Measurements from ENCODE around the gene HEG1. TPM values are rescaled to one million over a fixed set of nuclear protein-coding genes. Genes with fewer than 3 reads are reported as not detected.

HEG1 gene
- total and polyA plus RNA-seq, 2 of the 8 experiments (the other 6 are each of a cell fraction or from before 2014, with no cell fraction given): 5.3 to 9.7 TPM

DNA sequence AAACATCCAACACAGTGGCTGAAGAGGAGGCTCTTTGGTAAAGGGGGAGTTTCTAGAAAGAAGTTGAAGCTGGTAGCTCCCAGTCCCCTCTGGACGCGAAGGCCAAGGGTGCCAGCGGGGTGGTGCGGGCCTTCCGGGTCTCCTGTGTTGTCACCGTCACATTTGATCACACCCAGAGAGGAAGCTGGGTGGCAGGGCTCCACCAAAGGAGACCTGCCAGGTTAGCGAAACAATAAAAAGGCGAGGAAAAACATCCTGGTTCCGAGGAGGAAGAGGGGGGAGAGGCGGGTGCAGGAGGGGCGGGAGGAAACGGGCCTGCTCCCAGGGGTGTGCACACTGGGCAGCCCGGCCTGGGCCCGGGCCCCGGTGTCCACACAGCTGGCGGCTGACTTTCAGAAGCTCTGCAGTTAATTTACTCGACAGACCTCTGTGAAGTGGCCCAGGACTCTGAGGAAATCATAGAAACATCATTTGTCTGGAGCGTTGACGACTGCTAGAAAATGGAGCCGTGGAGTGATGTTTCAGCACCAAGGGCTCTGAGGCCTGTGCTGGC is 12.1 kb downstream of the HEG1 start:
- no peak overlapping the region for H2BK5ac ChIP-seq (ENCODE audit: low read depth, low read length)
- H3K79me2 ChIP-seq (ENCODE audit: control insufficient read depth in 1 of 2, insufficient read depth in 2 of 2, low read length in 2 of 2): no peaks in the 10 kb centered on the region; a peak in 1 of 4 replicates
- no peak overlapping the region for H3K23ac ChIP-seq (ENCODE audit: insufficient read length)
- peaks cover 5% of the 10 kb centered on the region; the same call in 1 of the 2 replicates for H3K79me1 ChIP-seq (ENCODE audit: low read depth, low read length)
- no peak for DNase-seq (ENCODE audit: low read depth in 1 of 2, low spot score in 2 of 2)
- H4K5ac ChIP-seq (ENCODE audit: insufficient read length, low read depth, low read length): no peak overlapping the region
- H3K14ac ChIP-seq (ENCODE audit: insufficient read length): no peak overlapping the region
- no peak overlapping the region for H4K8ac ChIP-seq (ENCODE audit: extremely low read depth, insufficient read depth, low read length)
- H3K9me3 ChIP-seq (ENCODE audit: insufficient read depth in 2 of 2, low read depth in 1 of 2, low read length in 1 of 2): no peaks in the 10 kb centered on the region
- H2BK12ac ChIP-seq (ENCODE audit: low read depth, low read length): no peak overlapping the region
- no peak overlapping the region for H3K18ac ChIP-seq (ENCODE audit: extremely low read depth, low read length)
- H2BK20ac ChIP-seq (ENCODE audit: low read length): no peak overlapping the region
- H3K4me1 ChIP-seq (replicated peaks in 1 of 4; ENCODE audit: control insufficient read depth in 3 of 4, insufficient read depth in 4 of 4, low read length in 3 of 4): peaks cover 10 to 20% (median 14%) of the 10 kb centered on the region in 4 experiments
- no peak overlapping the region for H2AK5ac ChIP-seq (ENCODE audit: low read depth, low read length)
- no peaks in the 10 kb centered on the region for H3K36me3 ChIP-seq (ENCODE audit: control insufficient read depth in 2 of 4, insufficient read depth in 4 of 4, low read length in 3 of 4)
- 92% methylated on average over 13 of the region's 20 CpGs; no CpG with 5 or more reads in 1 of the 2 experiments for WGBS, 2 experiments (ENCODE audit: extremely low coverage in 1 of 2, insufficient coverage in 1 of 2, insufficient read length in 1 of 2, insufficient replicate concordance in 2 of 2, low coverage in 1 of 2, low lambda C conversion rate in 2 of 2, missing lambda C conversion rate in 1 of 2)
- no peak overlapping the region for H3K56ac ChIP-seq (replicated peaks; ENCODE audit: insufficient read length, low read depth, low read length)
- POLR2A ChIA-PET (ENCODE audit: partially characterized antibody): no interaction called here
- H4K20me1 ChIP-seq (replicated peaks in 1 of 2; ENCODE audit: control insufficient read depth in 1 of 2, insufficient read depth in 2 of 2, low read length in 2 of 2): no peaks in the 10 kb centered on the region
- CTCF ChIA-PET (ENCODE audit: partially characterized antibody): interaction anchor here (0.7 to 1.7 kb wide), 5 partner anchors 10 to 107 kb away, joined by 3 to 4 read pairs (median 4); no protein-coding TSS in a partner anchor
- H3K4ac ChIP-seq (replicated peaks; ENCODE audit: insufficient read length, low read depth, low read length): no peak overlapping the region
- no peak overlapping the region for H2AFZ ChIP-seq (ENCODE audit: low read length)
- TF ChIP-seq BACH1 (IDR thresholded peaks at IDR 0.05; ENCODE audit: low read length) (no peak), SAP30 (IDR thresholded peaks at IDR 0.05; ENCODE audit: insufficient read depth, insufficient replicate concordance, low read length) (no peak), SP1 (IDR thresholded peaks at IDR 0.05; ENCODE audit: low read depth, low read length) (no peak), MAFK (IDR thresholded peaks at IDR 0.05; ENCODE audit: low read depth, low read length) (no peak), SRF (IDR thresholded peaks at IDR 0.05; ENCODE audit: low read depth, low read length) (no peak), EP300 (IDR thresholded peaks at IDR 0.05; ENCODE audit: borderline replicate concordance in 1 of 2, low read depth in 2 of 2, low read length in 2 of 2) (no peak), CBX8 (IDR thresholded peaks at IDR 0.05; ENCODE audit: borderline replicate concordance, low read depth, low read length) (no peak), RNF2 (IDR thresholded peaks at IDR 0.05; ENCODE audit: borderline replicate concordance, low read depth, low read length, missing control alignments, poor library complexity, severe bottlenecking) (no peak), BCL11A (IDR thresholded peaks at IDR 0.05; ENCODE audit: low read depth in 2 of 2, low read length in 2 of 2) (no peak), SP2 (IDR thresholded peaks at IDR 0.05; ENCODE audit: low read length) (no peak), POLR2AphosphoS5 (IDR thresholded peaks at IDR 0.05; ENCODE audit: low read depth, low read length) (no peak)
- TF ChIP-seq, protein P1, sequence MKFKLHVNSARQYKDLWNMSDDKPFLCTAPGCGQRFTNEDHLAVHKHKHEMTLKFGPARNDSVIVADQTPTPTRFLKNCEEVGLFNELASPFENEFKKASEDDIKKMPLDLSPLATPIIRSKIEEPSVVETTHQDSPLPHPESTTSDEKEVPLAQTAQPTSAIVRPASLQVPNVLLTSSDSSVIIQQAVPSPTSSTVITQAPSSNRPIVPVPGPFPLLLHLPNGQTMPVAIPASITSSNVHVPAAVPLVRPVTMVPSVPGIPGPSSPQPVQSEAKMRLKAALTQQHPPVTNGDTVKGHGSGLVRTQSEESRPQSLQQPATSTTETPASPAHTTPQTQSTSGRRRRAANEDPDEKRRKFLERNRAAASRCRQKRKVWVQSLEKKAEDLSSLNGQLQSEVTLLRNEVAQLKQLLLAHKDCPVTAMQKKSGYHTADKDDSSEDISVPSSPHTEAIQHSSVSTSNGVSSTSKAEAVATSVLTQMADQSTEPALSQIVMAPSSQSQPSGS (IDR thresholded peaks at IDR 0.05; ENCODE audit: low read length): no peak
- no peak overlapping the region; a peak in 1 of 4 replicates for H3K4me2 ChIP-seq (ENCODE audit: insufficient read depth in 1 of 2, low read depth in 2 of 2, low read length in 2 of 2)
- H2BK15ac ChIP-seq (ENCODE audit: low read length): no peak overlapping the region
- no peak overlapping the region for H4K91ac ChIP-seq (replicated peaks; ENCODE audit: insufficient read length, low read length)
- H3K27me3 ChIP-seq (replicated peaks in 1 of 4; ENCODE audit: control insufficient read depth in 3 of 4, extremely low read depth in 1 of 4, insufficient read depth in 3 of 4, low read length in 3 of 4): no peaks in the 10 kb centered on the region
- H3K23me2 ChIP-seq (ENCODE audit: low read depth, low read length): no peaks in the 10 kb centered on the region
- no peak for FAIRE-seq
- H3K4me3 ChIP-seq (ENCODE audit: extremely low read depth in 1 of 4, insufficient read depth in 2 of 4, low read depth in 3 of 4, low read length in 4 of 4): no peak overlapping the region
- H3K9ac ChIP-seq (replicated peaks in 1 of 4; ENCODE audit: extremely low read depth in 1 of 4, low read depth in 3 of 4, low read length in 3 of 4): no peak overlapping the region
- no peak overlapping the region for H2BK120ac ChIP-seq (replicated peaks; ENCODE audit: low read depth, low read length)
- no peak overlapping the region for H3K27ac ChIP-seq (ENCODE audit: low read depth, low read length)

Measured in H1 (cell line).